HK-2 (cell line): ENCODE measurements around the gene ASF1A.
"Not testable (repeated sequence)": the region's sequence is repeated elsewhere in the genome, so short reads cannot be mapped to it uniquely, and the experiment has no call there.

Source experiments
- DNase-seq: peaks from one replicate; pipeline ENCODE4 v3.0.0-alpha.2; 2018; ENCODE audit not compliant: unreplicated experiment

ASF1A gene

DNA sequence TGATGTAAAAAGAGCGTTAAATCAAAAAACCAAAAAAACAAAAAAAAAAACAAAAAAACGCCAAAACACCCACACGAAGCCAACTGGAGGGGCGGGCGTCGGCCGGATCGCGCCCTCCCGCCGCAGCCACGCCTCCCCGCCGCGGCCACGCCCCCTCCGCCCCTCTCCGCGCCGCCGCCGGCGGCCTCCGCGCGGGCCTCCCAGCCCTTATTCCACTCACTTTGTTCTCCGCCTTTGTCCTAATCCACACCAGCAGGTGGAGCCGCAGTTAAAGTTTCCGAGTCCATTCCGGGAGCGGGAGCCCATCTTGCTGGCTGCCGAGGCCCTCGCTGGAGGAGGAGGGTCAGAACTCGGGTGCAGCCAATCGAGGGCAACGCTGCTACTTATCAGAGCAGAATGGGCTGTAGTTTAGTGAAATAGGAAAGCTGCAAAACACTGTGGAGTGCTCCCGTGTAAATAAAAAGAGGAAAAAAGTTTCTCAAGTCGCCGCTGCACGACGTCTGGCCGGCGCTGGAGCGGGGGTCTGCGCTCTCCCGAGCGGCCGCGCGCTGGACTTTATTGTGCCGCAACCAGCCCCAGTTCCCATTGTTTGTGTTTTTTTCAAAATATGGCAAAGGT, at the start of gene ASF1A:
TSS of gene ASF1A (plus strand) at position 346 of the 618 bp plus-strand sequence. CDS start at position 608, 262 bp downstream.
- DNase-seq: peak; percentile 97

DNA sequence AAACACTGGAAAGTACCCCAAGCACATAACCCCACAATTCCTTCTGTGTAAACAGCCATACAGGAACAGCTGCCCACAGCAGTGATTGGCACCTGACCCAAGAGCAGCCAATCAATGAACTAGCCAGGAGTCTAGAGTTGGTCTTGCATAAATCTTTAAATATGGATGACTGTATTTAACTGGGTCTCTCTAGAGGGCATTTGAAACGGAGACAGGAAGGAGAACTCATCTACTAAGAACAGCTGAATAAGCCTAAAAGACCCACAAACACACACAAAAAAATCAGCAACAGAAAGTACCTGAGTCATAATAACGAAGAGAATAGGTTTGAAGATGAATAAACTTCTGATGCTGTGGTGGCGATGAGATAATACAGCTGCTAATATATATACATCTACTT, 49.0 kb upstream of the ASF1A start:
- DNase-seq: no peak

DNA sequence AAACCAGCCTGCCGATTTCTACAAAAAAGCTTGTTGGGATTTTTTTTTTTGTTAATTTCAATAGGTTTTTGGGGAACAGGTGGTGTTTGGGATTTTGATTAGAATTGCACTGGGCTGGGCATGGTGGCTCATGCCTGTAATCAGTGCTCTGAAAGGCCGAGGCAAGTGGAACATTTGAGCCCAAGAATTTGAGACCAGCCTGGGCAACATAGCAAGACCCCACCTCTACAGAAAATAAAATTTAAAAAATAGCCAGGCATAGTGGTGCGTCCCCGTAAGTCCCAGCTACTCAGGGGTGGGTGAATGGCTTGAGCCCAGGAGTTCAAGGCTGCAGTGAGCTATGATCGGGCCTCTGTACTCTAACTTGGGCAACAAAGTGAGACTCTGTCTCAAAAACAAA, 40.5 kb upstream of the ASF1A start:
- no peak for DNase-seq

DNA sequence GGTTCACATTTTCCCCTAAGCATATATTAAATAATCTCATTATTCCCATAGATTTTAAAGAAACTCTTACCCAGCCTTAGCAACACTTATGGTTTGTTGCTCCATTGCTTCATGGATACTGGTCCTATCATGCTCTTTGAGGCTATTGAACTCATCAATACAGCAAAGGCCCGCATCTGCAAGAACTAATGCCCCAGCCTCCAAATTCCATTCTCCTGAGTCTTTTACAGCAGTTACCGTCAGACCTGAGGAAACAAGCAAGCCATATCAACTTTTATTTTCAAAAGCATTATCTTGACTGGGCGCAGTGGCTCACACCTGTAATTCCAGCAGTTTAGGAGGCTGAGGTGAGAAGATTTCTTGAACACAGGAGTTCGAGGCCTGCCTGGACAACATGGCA, 37.7 kb upstream of the ASF1A start:
- DNase-seq: no peak

DNA sequence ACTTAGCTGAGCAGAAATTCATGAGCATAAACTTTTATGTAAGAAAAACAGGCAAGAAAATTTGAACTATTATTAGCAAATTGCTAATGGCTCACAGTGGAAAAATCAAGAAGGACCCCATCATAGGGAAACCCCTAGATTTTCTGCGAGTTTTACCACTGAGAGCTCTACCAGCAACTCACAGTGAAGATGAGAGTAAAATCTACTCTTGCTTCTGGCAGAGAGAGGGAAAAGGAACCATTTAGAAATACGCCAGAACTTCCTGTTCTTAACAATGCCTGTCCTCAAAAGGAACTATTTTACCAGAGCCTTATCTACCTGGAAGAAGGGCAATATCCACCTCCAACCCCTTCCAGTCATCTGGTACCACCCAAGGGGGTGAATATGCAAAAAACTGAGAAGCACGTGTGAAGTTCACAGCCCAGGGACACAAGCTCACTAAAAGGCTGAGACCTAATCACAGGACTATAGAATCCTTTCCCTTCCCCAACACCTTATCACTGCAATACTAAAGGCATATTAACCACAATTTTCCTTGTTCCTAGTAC, 34.4 kb upstream of the ASF1A start:
- no peak for DNase-seq

DNA sequence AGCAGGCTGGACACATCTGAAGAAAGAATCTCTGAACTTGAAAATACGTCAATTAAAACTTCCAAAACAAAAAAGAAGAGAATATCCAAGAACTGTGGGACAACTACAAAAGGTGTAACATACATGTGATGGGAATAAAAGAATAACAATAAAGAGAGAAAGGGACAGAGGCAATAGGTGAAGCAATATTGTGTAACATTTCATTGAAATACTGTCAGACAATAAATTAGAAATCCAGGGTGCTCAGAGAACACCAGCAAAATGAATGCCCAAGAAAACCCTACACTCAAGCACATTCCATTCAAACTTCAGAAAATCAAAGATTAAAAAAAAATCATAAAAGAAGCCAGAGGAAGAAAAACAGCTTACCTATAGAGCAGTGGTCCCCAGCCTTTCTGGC, 33.6 kb upstream of the ASF1A start:
- no peak for DNase-seq

DNA sequence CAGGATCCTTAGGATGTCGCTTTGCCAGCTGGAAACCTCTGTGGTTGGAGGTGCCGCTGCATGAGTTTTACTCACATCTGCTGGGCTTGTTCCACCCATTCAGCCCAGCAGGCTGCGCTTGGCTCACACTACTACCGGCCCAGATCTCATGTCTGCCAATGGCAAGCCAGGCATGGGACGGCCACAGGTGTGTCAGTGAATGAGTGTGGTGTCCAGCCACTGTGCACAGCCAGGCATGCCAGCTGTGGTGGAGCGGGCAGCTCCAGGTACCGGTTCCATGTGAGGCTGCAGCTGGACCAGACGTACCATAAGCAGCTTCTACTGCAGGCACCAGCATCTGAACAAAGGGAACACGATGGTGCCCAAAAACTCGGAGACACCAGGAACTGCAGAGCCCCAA, 33.1 kb upstream of the ASF1A start:
- DNase-seq: no peak

DNA sequence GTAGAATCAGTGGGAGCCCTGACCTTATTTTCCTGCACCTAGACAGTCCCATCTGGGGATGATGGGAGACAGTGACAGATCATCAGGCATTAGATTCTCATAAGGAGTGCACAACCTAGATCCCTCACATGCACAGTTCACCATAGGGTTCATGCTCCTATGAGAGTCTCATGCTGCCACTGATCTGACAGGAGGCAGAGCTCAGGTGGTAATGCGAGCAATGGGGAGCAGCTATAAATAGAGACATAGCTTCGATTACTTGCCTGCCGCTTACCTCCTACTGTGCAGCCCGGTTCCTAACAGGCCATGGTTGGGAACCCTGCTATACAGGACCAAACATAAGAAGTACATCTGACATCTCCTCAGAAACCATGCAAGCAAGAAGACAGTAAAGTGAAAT, 31.5 kb upstream of the ASF1A start:
- no peak for DNase-seq

DNA sequence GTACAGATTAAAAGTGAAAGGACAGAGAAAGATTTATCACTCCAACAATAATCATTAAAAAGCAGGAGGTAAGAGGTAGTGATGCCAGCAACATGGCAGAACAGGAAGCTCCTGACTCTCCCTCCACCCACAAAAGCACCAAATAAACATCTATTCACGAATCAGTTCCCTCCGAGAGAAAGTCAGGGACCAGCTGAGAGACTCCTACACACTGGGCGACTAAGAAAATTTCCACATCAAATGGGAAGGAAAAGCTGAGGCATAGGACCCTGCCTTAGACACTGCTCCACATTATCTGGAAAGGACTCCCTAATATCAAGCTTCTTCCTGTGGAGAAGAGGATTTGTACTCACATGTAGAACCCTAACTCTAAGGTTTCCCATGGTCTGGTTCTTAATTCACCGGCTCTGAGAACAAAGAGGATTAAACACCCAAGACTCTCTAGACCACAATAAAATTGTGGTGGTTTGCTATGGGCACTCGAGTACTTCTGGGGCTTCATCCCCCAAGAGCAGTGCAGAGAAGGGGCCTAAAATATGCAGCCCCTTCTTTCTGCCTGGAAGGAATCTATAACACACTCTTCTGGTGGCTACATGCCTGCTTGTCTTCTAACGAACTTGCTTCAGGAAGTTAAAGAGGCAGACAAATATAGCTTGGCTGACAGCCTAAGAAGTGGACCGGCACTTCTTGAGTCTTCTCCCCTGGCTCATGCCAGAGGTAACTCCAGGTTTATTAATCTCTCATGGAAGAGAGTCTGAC, 29.4 kb upstream of the ASF1A start:
- DNase-seq: no peak

DNA sequence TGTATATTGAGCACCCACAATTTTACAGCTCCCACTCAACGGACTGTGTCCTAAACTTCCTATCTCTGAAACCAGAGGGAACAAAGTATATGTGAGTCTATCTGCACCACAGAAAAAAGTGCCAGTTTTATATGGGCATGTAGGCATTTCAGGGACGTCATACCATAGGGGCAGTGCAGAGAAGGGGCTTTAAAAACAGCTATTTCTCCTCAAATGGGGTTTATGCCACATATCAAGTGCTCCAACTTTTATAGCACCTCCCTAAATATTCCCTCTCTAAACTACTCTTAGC, 28.9 kb upstream of the ASF1A start:
- DNase-seq: no peak

DNA sequence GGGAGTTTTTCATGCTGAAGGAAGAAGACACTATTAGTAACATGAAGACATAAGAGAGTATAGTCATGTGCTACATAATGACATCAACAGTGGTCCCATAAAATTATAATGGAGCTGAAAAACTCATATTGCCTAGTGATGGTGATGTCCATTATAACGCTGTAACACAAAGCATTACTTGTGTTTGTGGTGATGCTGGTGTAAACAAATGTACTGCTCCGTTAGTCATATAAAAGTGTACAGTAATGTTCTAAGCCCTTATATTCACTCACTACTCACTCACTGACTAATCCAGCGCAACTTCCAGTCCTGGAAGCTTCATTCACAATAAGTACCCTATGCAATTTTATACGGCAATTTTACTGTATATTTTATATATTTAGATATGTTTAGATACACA, 26.8 kb upstream of the ASF1A start:
- no peak for DNase-seq

DNA sequence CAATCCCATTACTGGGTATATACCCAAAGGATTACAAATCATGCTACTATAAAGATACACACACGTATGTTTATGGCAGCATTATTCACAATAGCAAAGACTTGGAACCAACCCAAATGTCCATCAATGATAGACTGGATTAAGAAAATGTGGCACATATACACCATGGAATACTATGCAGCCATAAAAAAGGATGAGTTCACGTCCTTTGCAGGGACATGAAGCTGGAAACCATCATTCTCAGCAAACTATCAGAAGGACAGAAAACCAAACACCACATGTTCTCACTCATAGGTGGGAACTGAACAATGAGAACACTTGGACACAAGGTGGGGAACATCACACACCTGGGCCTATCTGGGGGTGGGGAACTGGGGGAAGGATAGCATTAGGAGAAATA, 25.1 kb upstream of the ASF1A start:
- DNase-seq: not testable (repeated sequence)

DNA sequence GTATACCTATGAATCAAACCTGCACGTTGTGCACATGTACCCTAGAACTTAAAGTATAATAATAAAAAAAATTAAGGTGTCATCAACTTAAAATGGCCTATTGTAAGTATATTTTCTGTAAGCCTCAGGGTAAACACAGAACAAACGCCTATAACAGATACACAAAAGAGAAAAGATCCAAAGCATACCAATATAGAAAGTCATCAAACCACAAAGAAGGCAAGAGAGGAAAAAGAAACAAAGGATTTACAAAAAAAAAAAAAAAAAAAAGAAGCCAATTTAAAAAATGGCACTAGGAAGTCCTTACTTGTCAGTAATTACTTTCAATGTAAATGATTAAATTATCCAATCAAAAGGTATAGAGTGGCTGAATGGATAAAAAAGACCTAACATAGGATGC, 24.6 kb upstream of the ASF1A start:
- DNase-seq: no peak

DNA sequence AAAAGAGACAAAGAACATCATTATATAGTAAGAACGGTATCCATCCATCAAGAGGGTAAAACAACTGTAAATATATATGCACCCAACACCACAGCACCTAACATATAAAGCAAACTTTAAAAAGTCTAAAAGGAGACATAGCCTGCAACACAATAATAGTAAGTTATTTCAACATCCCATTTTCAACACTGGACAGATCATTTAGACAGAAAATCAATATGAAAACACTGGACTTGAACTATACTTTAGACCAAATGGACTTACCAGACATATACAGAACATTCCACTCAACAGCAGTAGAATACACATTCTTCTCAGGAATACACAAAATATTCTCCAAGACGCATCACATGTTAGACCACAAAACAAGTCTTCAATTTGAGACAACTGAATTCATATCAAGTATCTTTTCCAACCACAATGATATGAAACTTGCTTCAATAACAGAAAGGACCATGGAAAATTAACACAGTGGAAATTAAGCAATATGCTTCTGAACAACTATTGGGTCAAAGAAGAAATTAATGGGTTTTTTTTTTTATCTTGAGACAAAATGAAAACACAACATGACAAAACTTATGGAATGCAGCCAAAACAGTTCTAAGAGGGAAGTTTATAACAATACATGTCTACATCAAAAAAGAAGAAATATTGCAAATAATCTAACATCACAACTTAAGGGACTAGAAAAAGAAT, 23.9 kb upstream of the ASF1A start:
- no peak for DNase-seq

DNA sequence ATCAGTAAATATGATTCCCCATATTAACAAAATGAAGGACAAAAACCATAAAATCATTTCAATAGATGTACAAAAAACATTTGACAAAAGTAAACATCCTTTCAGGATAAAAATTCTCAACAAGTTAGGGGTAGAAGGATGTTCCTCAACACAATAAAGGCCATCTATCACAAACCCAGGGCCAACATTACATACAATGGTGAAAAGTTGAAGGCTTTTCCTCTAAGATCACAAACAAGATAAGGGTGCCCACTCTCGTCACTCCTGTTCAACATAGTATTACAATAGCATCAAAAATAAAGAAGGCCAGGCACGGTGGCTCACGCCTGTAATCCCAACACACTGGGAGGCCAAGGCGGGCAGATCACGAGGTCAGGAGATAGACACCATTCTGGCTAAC, 22.6 kb upstream of the ASF1A start:
- DNase-seq: no peak

DNA sequence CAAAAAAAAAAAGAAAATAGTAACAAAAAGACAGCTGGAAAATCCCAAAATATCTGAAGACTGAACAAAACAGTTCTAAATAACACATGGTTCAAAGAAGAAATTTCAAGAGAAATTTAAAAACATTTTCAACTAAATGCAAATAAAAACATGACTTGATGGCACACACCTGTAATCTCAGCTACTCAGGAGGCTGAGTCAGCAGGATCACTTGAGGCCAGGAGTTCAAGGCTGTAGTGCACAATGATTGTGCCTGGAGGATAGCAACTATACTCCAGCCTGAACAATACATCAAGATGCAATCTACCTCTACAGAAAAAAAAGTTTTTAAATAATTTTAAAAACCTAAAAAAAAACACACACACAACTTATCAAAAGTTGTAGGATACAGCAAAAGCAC, 21.6 kb upstream of the ASF1A start:
- no peak for DNase-seq

DNA sequence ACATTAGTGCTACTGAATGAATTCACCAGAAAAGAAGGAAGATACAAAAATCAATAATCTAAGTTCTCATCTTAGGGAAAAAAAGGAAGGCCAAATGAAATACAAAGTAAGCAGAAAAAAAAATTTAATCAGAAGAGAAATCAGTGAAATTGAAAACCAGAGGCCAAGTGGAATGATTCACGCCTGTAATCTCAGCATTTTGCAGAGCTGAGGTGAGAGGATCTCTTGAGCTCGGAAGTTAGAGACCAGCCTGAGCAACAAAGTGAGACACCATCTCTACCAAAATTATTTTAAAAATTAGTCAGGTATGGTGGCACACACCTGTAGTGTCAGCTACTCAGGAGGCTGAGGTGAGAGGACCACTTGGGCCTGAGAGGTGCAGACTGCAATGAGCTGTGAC, 21.2 kb upstream of the ASF1A start:
- no peak for DNase-seq

DNA sequence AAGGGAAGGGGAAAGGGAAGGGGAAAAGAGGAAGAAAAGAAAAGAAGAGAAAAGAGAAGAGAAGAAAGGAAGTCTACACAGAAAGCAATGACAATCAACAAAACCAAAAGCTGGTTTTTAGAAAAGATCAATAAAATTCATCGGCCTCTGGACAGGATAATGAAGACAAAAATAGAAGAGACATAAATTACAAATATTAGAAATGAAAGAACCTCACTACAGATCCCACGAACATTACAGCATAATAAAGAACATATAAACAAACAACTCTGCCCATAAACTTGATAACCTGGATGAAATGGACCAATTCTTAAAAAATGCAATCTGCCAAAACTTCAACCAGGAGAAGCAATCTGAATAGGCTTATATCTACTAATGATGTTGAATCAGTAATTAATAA, 20.7 kb upstream of the ASF1A start:
- no peak for DNase-seq

DNA sequence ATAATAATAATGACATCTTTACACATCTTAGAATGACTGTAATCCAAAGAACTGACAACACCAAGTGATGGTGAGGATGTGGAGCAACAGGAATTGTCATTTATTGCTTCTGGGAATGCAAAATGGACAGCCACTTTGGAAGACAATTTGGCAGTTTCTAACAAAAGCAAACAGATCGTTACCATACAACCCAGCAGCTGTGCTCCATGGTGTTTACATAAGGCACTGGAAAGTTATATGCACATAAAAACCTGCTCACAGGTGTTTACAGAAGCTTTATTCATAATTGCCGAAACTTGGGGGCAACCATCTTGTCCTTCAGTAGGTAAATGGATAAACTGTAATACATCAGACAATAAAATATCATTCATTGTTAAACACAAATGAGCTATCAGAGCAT, 18.3 kb upstream of the ASF1A start:
- DNase-seq: no peak

DNA sequence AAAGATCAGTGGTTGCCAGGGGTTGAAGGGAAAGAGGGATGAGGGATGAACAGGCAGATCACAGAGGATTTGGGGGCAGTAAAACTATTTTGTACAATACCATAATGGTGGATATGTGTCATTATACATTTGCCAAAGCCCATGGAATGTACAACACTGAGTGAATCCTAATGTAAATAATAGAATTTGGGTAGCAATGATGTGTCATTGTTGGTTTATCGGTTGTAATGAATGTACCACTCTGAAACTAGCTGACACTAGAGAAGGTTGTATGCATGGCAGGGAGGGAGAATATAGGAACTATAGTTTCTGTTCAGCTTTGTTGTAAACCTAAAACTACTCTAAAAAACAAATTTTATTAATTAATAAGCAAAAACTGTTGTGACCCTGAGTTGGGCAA, 17.8 kb upstream of the ASF1A start:
- no peak for DNase-seq

DNA sequence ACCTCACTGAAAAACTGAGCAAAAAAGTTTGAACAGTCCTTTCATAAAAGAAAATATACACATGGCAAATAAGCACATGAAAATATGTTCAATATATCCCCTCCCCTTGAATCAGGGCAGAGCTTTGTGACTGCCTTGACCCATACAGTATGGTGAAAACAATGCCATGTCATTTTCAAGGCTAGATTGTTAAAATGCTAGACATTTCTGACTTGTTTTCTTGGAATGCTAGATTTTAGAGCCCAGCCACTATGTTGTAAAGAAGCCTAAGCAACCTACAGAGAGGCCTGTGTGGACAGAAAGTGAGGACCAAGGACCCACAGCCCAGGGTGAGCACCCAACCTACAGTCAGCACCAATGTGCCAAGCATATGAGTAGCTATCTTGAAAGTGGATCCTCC, 17.1 kb upstream of the ASF1A start:
- DNase-seq: no peak

DNA sequence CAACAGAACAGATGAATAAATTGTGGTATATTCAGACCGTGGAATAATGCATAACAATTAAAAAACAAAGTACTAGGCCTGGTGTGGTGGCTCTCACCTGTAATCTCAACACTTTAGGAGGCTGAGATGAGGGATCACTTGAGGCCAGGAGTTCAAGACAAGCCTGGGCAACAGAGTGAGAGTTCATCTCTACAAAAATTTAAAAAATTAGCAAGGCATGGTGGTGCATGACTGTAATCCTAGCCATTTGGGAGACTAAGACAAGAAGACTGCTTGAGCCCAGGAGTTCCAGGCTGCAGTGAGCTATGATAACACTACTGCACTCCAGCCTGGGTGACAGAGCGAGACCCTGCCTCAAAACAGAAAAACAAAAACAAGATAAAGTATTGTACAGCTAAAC, 16.1 kb upstream of the ASF1A start:
- DNase-seq: no peak
